OCI-M1 (cell line): ENCODE data around the gene CUL3.
A peak's percentile ranks its signal among the peaks of the same experiment; 100 is the strongest.

Experiments used
- DNase-seq: peaks from one replicate; lab custom pipeline; 2025; lab: John Stamatoyannopoulos, UW

The CUL3 gene

GRCh38 chr2:224472827-224473226 lies 112.3 kb downstream of the CUL3 start:
- no peak for DNase-seq

GRCh38 chr2:224472137-224472536 lies 113.0 kb downstream of the CUL3 start:
- DNase-seq = no peak

DNA sequence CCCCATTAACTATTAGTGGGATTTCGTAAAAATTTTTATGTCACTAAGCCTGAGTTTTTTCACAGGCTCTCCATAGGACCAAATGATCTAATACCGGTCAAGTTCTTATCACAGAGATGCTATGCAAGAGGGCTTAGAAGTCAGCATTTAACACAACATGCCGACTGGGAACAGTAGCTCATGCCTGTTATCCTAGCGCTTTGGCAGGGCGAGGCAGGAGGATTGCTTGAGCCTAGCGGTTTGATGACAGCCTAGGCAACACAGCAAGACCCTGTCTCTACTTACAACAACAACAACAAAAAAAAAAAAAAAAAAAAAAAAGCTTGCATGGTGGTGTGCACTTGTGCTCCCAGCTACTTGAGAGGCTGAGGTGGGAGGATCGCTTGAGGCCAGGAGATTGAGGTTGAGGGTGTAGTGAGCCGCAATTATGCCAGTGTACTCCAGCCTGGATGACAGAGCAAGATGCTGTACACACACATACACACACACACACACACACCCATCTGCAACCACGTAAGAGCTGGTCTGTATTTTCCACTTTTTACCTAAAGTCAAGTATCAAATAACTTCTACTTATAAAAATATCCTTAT lies 115.7 kb downstream of the CUL3 start:
- no peak for DNase-seq

GRCh38 chr2:224466304-224466895 lies 118.8 kb downstream of the CUL3 start:
- no peak for DNase-seq

GRCh38 chr2:224461391-224461790 lies 123.8 kb downstream of the CUL3 start:
- DNase-seq = no peak

- DNase-seq = no peak
These were observed 127.6 kb downstream of the CUL3 start for GRCh38 chr2:224457408-224458096.

- no peak for DNase-seq
These were observed 131.3 kb downstream of the CUL3 start for GRCh38 chr2:224453892-224454291.

GRCh38 chr2:224449212-224450147 lies 135.7 kb downstream of the CUL3 start:
- DNase-seq = peak; percentile 17

- DNase-seq = no peak
These were observed 136.9 kb downstream of the CUL3 start for GRCh38 chr2:224448236-224448635.

GRCh38 chr2:224444783-224445182 lies 140.4 kb downstream of the CUL3 start:
- no peak for DNase-seq

DNA sequence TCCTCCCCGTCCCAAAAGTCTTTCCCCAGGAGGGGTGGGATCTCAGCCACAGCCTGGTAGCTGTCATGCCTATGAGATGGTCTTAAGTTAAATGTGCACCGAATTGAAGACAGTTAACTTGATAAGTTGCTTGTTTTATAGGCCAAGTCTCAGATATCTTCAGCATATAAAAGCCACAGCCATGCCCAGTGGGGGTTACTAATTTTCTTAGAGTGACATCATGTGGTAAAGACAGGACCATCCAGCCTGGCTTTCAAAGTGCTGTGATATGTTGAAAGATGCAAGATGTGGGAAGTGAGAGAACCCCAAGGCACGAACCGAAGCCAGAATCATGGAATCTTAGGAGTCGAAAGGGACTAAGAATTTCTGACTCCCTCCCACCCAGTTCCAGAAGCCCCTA lies 141.1 kb downstream of the CUL3 start:
- no peak for DNase-seq

GRCh38 chr2:224442071-224442967 lies 142.8 kb downstream of the CUL3 start:
- no peak for DNase-seq

GRCh38 chr2:224440988-224441387 lies 144.2 kb downstream of the CUL3 start:
- no peak for DNase-seq

DNA sequence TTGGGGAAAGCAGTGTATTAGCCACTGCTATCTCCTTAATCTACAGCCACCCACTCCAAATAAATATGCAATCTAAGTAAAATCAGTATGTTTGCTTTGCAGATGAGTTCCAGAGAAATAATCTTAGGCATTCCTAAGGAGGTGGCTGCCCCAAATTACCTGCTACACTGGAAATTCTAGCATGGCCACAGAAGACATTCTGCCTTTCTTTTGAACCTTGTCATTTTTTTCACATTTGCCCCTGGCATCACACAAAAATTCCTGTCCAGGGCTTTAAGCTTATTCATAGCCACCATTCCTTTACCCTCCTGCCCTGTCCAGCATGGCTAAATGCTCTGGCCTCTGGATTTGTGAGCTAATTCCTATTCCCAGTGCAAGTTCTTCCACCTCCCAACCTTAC lies 146.4 kb downstream of the CUL3 start:
- no peak for DNase-seq

GRCh38 chr2:224436634-224437033 lies 148.5 kb downstream of the CUL3 start:
- no peak for DNase-seq

- no peak for DNase-seq
These were observed 150.5 kb downstream of the CUL3 start for GRCh38 chr2:224434618-224435017.

- DNase-seq = no peak
These were observed 151.7 kb downstream of the CUL3 start for GRCh38 chr2:224433442-224433841.

DNA sequence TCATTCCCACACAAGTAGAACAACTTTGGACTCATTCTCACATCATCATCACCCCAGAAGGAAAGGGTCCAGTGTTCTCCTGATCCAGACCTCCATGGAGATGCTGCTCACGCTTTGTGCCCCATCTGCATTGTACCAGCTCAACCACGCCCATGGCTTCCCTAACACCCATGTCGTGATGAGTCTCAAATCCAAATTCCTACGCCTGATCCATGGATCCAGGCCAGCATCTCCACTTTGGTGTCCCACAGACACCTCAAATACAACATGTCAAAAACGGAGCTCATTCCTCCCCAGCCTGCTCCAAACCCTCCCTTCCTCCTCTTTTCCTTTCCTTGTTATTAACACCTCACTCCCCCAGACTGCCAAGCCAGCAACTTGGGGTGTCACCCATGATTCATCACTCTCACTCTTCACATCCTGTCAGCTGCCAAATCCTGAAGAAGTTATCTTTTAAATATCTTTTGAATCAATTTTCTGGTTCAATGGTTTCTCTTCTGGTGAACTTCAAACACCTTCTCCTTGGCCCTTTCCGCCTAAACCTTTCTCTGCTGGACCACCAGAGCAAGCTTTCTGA lies 153.1 kb downstream of the CUL3 start:
- no peak for DNase-seq

DNA sequence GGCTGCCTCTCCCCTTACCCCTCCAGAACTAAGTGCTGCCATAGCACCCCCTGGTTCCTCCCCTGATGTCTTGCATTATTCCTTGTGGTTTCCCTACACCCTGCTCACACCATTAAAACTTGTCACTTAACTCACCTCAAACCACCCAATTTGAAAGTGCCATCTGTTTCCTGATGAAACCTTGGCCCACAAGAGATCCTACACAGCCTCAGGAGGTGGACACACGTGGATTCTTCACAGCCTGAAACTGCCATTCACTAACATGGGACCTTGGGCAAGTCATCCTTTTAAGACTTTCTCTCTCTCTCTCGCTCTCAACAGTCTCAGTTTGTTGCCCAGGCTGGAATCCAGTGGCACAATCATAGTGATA lies 155.7 kb downstream of the CUL3 start:
- DNase-seq = no peak

- no peak for DNase-seq
These were observed 156.2 kb downstream of the CUL3 start for GRCh38 chr2:224428787-224429440.

- DNase-seq = no peak
These were observed 157.7 kb downstream of the CUL3 start for GRCh38 chr2:224427471-224427870.
